Gastrocnemius medialis (tissue), 4 donors: Measurements from ENCODE around the gene PPP6C. TPM values are rescaled to one million over a fixed set of nuclear protein-coding genes. Genes with fewer than 3 reads are reported as not detected.

Experiments
- ATAC-seq, 2 donors: fragments of 150-250 bp; one replicate each; pipeline ENCODE4 v1.9.1; 2016
- DNase-seq, 2 donors: peaks; one replicate each; pipeline ENCODE4 v3.0.0-alpha.2; 2019
- H3K27ac ChIP-seq, 4 donors: fragments of 200-600 bp; sonication (generic); 1 replicate in 1 of 4; 2 replicates in 3 of 4; pipeline ENCODE4 v1.5.1; 2016 to 2018; ENCODE audit warnings: mild to moderate bottlenecking in 2 of 4, moderate library complexity in 1 of 4
- H3K27me3 ChIP-seq, 3 donors: fragments of 200-600 bp; sonication (generic) in 2 of 3; 1 replicate in 1 of 3; 2 replicates in 2 of 3; pipeline versions ENCODE4 v1.5.1 to v1.6.0; 2016 to 2019; ENCODE audit warnings: mild to moderate bottlenecking in 1 of 3, moderate library complexity in 1 of 3
- H3K36me3 ChIP-seq, 2 donors: fragments of 200-600 bp; sonication (generic) in 1 of 2; one replicate each; pipeline ENCODE4 v1.5.1; 2017 to 2018
- H3K4me1 ChIP-seq, 2 donors: fragments of 200-600 bp; sonication (generic) in 1 of 2; one replicate each; pipeline ENCODE4 v1.5.1; 2016 to 2017; ENCODE audit warnings: mild to moderate bottlenecking in 2 of 2
- H3K4me3 ChIP-seq, 4 donors: fragments of 200-600 bp; sonication (generic) in 3 of 4; 1 replicate in 1 of 4; 2 replicates in 3 of 4; pipeline ENCODE4 v1.5.1; 2016 to 2019; ENCODE audit warnings: mild to moderate bottlenecking in 2 of 4
- H3K9me3 ChIP-seq, 3 donors: fragments of 200-600 bp; sonication (generic) in 2 of 3; 1 replicate in 1 of 3; 2 replicates in 2 of 3; pipeline ENCODE4 v1.5.1; 2016 to 2019
- CTCF ChIP-seq, 5 experiments: fragments of 450-650 bp in 3 of 5; fragments of 200-600 bp in 2 of 5; sonication (generic) in 2 of 5; IDR thresholded peaks in 4 of 5; conservative IDR thresholded peaks in 1 of 5; 1 replicate in 4 of 5; 2 replicates in 1 of 5; pipeline ENCODE4 v1.5.1; 2016 to 2019; ENCODE audit warnings: antibody characterized with exemption in 5 of 5, mild to moderate bottlenecking in 3 of 5, moderate library complexity in 3 of 5
- POLR2A ChIP-seq, 2 donors: fragments of 450-650 bp; IDR thresholded peaks; one replicate each; pipeline ENCODE4 v1.6.1; 2017; ENCODE audit warnings: antibody characterized with exemption in 2 of 2, mild to moderate bottlenecking in 2 of 2, moderate library complexity in 2 of 2
- in situ Hi-C, 4 donors: fragments of 200-750 bp; cut with MboI; loops; one replicate each; pipeline versions ENCODE4 v1.15.0 to v1.8.0; 2017; ENCODE audit warnings: low sequenced_read_pairs in 4 of 4
- intact Hi-C: fragments of 100-400 bp; cut with DNase I; formaldehyde crosslinking; loops from one replicate; pipeline ENCODE4 v1.15.1; 2023; ENCODE audit warnings: low total_unique reads
- total RNA-seq, 4 donors: library from RNA; depleted of rRNA; stranded (reverse); fragments of >200 nt; gene quantifications; one replicate each; pipeline versions ENCODE4 v1.1.0 to v1.2.3, GENCODE V29; 2016

Gene PPP6C
- total RNA-seq, 4 donors from 2014 or later: 49.4 to 80.6 (median 73.6) TPM

- ATAC-seq (no peak), DNase-seq (no peak)
- H3K27ac ChIP-seq: no peak overlapping the region
- peaks cover 10 to 15% of the 10 kb centered on the region in 2 donors for H3K4me1 ChIP-seq
- intact Hi-C loops: no loop called here
- in situ Hi-C loops: loop anchor here (10.0 to 25.0 kb wide), 3 partner anchors 201 to 384 kb away; partner anchors contain the start of genes GOLGA1 (in 3 of the 4) and NR6A1 (in 2 of the 4)
- no peaks in the 10 kb centered on the region for H3K9me3 ChIP-seq
- H3K27me3 ChIP-seq: no peaks in the 10 kb centered on the region
- peaks cover 0 to 28% of the 10 kb centered on the region in 2 donors for H3K36me3 ChIP-seq
- no peak overlapping the region for H3K4me3 ChIP-seq
- no peak for TF ChIP-seq POLR2A (IDR thresholded peaks at IDR 0.05)
- no peak for TF ChIP-seq CTCF (IDR thresholded peaks at IDR 0.05 in 4 of 5, conservative IDR thresholded peaks at IDR 0.05 in 1 of 5)
Measured at GRCh38 chr9:125146247-125146646, 43.4 kb downstream of the PPP6C start.

- no peak overlapping the region for H3K27ac ChIP-seq
- peaks cover 0 to 19% of the 10 kb centered on the region in 2 donors for H3K36me3 ChIP-seq
- no peak overlapping the region for H3K4me3 ChIP-seq
- intact Hi-C loops (no loop called here), in situ Hi-C loops (loop anchor here (10.0 to 25.0 kb wide), 3 partner anchors 201 to 383 kb away; partner anchors contain the start of genes GOLGA1 (in 3 of the 4) and NR6A1 (in 2 of the 4))
- H3K4me1 ChIP-seq: peaks cover 10 to 15% of the 10 kb centered on the region in 2 donors
- H3K27me3 ChIP-seq: no peaks in the 10 kb centered on the region
- TF ChIP-seq POLR2A (IDR thresholded peaks at IDR 0.05) (no peak), CTCF (IDR thresholded peaks at IDR 0.05 in 4 of 5, conservative IDR thresholded peaks at IDR 0.05 in 1 of 5) (no peak)
- DNase-seq (no peak), ATAC-seq (no peak)
- H3K9me3 ChIP-seq: no peaks in the 10 kb centered on the region
Measured at GRCh38 chr9:125145425-125145824, 44.2 kb downstream of the PPP6C start.

- intact Hi-C loops: loop anchor here (1.0 to 5.0 kb wide), 4 partner anchors 40 to 371 kb away; partner anchors contain the start of genes GOLGA1 and NR6A1
- TF ChIP-seq CTCF (IDR thresholded peaks at IDR 0.05 in 4 of 5, conservative IDR thresholded peaks at IDR 0.05 in 1 of 5) (peak; percentile 98 to 100 (median 99)), POLR2A (IDR thresholded peaks at IDR 0.05) (no peak)
- in situ Hi-C loops: loop anchor here (5.0 to 25.0 kb wide), 4 partner anchors 199 to 381 kb away; partner anchors contain the start of genes GOLGA1 (in 4 of the 4) and NR6A1 (in 2 of the 4)
- ATAC-seq (peak; percentile 99 to 100), DNase-seq (peak; percentile 99)
- peak within 1 kb of the TSS; percentile 64 to 78 (median 76) for H3K4me3 ChIP-seq
- peaks cover 10 to 15% of the 10 kb centered on the region in 2 donors for H3K4me1 ChIP-seq
- peaks cover 0 to 11% of the 10 kb centered on the region in 2 donors for H3K36me3 ChIP-seq
- H3K9me3 ChIP-seq: no peaks in the 10 kb centered on the region
- no peaks in the 10 kb centered on the region for H3K27me3 ChIP-seq
- H3K27ac ChIP-seq: peak within 1 kb of the TSS; percentile 61 to 81 (median 80)
Measured at GRCh38 chr9:125143377-125144090, 46.1 kb downstream of the PPP6C start, which contains the start of gene SCAI. Gene SCAI, minus strand, starts transcription at chr9:125143528. Its CDS starts 91 bp downstream, at chr9:125143437.

GRCh38 chr9:125142560-125143376, 46.8 kb downstream of the PPP6C start:
- intact Hi-C loops (loop anchor here (1.0 to 5.0 kb wide), 4 partner anchors 39 to 370 kb away; partner anchors contain the start of genes GOLGA1 and NR6A1), in situ Hi-C loops (loop anchor here (5.0 to 25.0 kb wide), 4 partner anchors 198 to 380 kb away; partner anchors contain the start of genes GOLGA1 (in 4 of the 4) and NR6A1 (in 2 of the 4))
- no peak for DNase-seq
- no peaks in the 10 kb centered on the region for H3K9me3 ChIP-seq
- ATAC-seq: peak in 1 of 2 donors; percentile 20
- H3K27me3 ChIP-seq: no peaks in the 10 kb centered on the region
- peaks cover 10 to 15% of the 10 kb centered on the region in 2 donors for H3K4me1 ChIP-seq
- H3K4me3 ChIP-seq: peak overlapping the region; percentile 64 to 78 (median 76)
- peak overlapping the region; percentile 61 to 81 (median 80) for H3K27ac ChIP-seq
- H3K36me3 ChIP-seq: peaks cover 0 to 9% of the 10 kb centered on the region in 2 donors
- TF ChIP-seq CTCF (IDR thresholded peaks at IDR 0.05 in 4 of 5, conservative IDR thresholded peaks at IDR 0.05 in 1 of 5): no peak
- TF ChIP-seq POLR2A (IDR thresholded peaks at IDR 0.05): no peak
